WTC11 (cell line): Measurements from ENCODE around the gene LRRC8A. TPM values are rescaled to one million over a fixed set of nuclear protein-coding genes. Genes with fewer than 3 reads are reported as not detected.

Experiments used
- ATAC-seq: fragments of 200-7000 bp; cut with Tn5 transposase; 2 replicates; pipeline ENCODE4 v1.10.0; 2021; ENCODE audit warnings: mild to moderate bottlenecking, moderate library complexity
- CTCF ChIA-PET: fragments of 300-600 bp; sonication (Branson Sonifier 250); formaldehyde crosslinking; loops from one replicate; lab custom pipeline; 2021; ENCODE audit warnings: antibody characterized with exemption; lab: Charles Lee
- POLR2A ChIA-PET: fragments of 350-600 bp; sonication (Branson Sonifier 250); formaldehyde crosslinking; loops from one replicate; lab custom pipeline; 2021; ENCODE audit warnings: antibody characterized with exemption; lab: Charles Lee
- DNase-seq: peaks from one replicate; pipeline ENCODE4 v3.0.0; 2021; ENCODE audit warnings: low spot score
- H3K27ac Mint-ChIP-seq: 2 replicates; pipeline ENCODE4 v1.8.0; 2021; ENCODE audit warnings: mixed read lengths
- H3K27me3 Mint-ChIP-seq: 2 replicates; pipeline ENCODE4 v1.8.0; 2021; ENCODE audit warnings: low read depth, mild to moderate bottlenecking, moderate library complexity, mixed read lengths
- H3K36me3 Mint-ChIP-seq: 2 replicates; pipeline ENCODE4 v1.8.0; 2021; ENCODE audit warnings: mixed read lengths
- H3K4me1 Mint-ChIP-seq: 2 replicates; pipeline ENCODE4 v1.8.0; 2022; ENCODE audit warnings: mixed read lengths
- H3K4me3 Mint-ChIP-seq: 2 replicates; pipeline ENCODE4 v1.8.0; 2021; ENCODE audit warnings: mild to moderate bottlenecking, moderate library complexity, mixed read lengths
- H3K9me3 Mint-ChIP-seq: 2 replicates; pipeline ENCODE4 v1.8.0; 2021; ENCODE audit warnings: mixed read lengths
- CBFB ChIP-seq: sonication (generic); formaldehyde crosslinking; IDR thresholded peaks from 2 replicates; pipeline ENCODE4 v1.8.1; 2022; ENCODE audit warnings: mild to moderate bottlenecking, low read depth, missing genetic modification reagents
- ELF4 ChIP-seq: sonication (generic); formaldehyde crosslinking; IDR thresholded peaks from 2 replicates; pipeline ENCODE4 v1.8.1; 2022; ENCODE audit warnings: low read depth, mild to moderate bottlenecking, moderate library complexity, missing genetic modification reagents
- EMX1 ChIP-seq: fragments of 250-450 bp; sonication (Bioruptor Pico); IDR thresholded peaks from 2 replicates; pipeline ENCODE4 v1.8.0; 2021; ENCODE audit warnings: mild to moderate bottlenecking
- ESRRA ChIP-seq: sonication (generic); formaldehyde crosslinking; IDR thresholded peaks from 2 replicates; pipeline ENCODE4 v1.8.1; 2022; ENCODE audit warnings: mild to moderate bottlenecking, missing genetic modification reagents, borderline replicate concordance
- GABPB1 ChIP-seq: sonication (generic); formaldehyde crosslinking; IDR thresholded peaks from 2 replicates; pipeline ENCODE4 v1.8.1; 2023; ENCODE audit warnings: mild to moderate bottlenecking, missing genetic modification reagents
- JUN ChIP-seq: sonication (generic); formaldehyde crosslinking; IDR thresholded peaks from 2 replicates; pipeline ENCODE4 v1.8.0; 2023; ENCODE audit warnings: mild to moderate bottlenecking, missing genetic modification reagents
- NFATC4 ChIP-seq: fragments of 250-450 bp; sonication (Bioruptor Pico); IDR thresholded peaks from 2 replicates; pipeline ENCODE4 v1.9.0; 2021; ENCODE audit warnings: mild to moderate bottlenecking
- NR3C1 ChIP-seq: sonication (generic); formaldehyde crosslinking; conservative IDR thresholded peaks from 2 replicates; pipeline ENCODE4 v1.8.1; 2023; ENCODE audit warnings: low read depth, mild to moderate bottlenecking, missing genetic modification reagents
- RELA ChIP-seq: sonication (generic); formaldehyde crosslinking; IDR thresholded peaks from 2 replicates; pipeline ENCODE4 v1.8.1; 2022; ENCODE audit warnings: missing genetic modification reagents, mild to moderate bottlenecking, borderline replicate concordance
- RORB ChIP-seq: fragments of 250-450 bp; sonication (Bioruptor Pico); IDR thresholded peaks from 2 replicates; pipeline ENCODE4 v1.9.0; 2021; ENCODE audit warnings: mild to moderate bottlenecking
- SMAD3 ChIP-seq: sonication (generic); formaldehyde crosslinking; IDR thresholded peaks from 2 replicates; pipeline ENCODE4 v1.8.0; 2022; ENCODE audit warnings: missing genetic modification reagents, mild to moderate bottlenecking, borderline replicate concordance
- SMAD4 ChIP-seq: sonication (generic); formaldehyde crosslinking; IDR thresholded peaks from 2 replicates; pipeline ENCODE4 v1.8.0; 2022; ENCODE audit warnings: mild to moderate bottlenecking, missing genetic modification reagents
- TEAD1 ChIP-seq: sonication (generic); formaldehyde crosslinking; IDR thresholded peaks from 2 replicates; pipeline ENCODE4 v1.8.0; 2022; ENCODE audit warnings: mild to moderate bottlenecking, missing genetic modification reagents
- TEAD4 ChIP-seq: sonication (generic); formaldehyde crosslinking; IDR thresholded peaks from 2 replicates; pipeline ENCODE4 v1.8.0; 2022; ENCODE audit warnings: mild to moderate bottlenecking, missing genetic modification reagents
- ZNF232 ChIP-seq: sonication (generic); formaldehyde crosslinking; IDR thresholded peaks from 2 replicates; pipeline ENCODE4 v1.8.0; 2022; ENCODE audit warnings: mild to moderate bottlenecking, missing genetic modification reagents
- ZNF423 ChIP-seq: fragments of 250-450 bp; sonication (Bioruptor Pico); IDR thresholded peaks from 2 replicates; pipeline ENCODE4 v2.1.2; 2022; ENCODE audit warnings: mild to moderate bottlenecking, moderate library complexity
- total RNA-seq: library from RNA; stranded (reverse); gene quantifications from 3 replicates; pipeline ENCODE4 v1.2.3, GENCODE V29; 2021
- TF ChIP-seq, protein P1 (sequence below): sonication (generic); formaldehyde crosslinking; IDR thresholded peaks from 2 replicates; pipeline ENCODE4 v1.8.1; 2023; ENCODE audit warnings: mild to moderate bottlenecking, missing genetic modification reagents, moderate library complexity
- TF ChIP-seq, protein P2 (sequence below): fragments of 250-450 bp; sonication (Bioruptor Pico); conservative IDR thresholded peaks from 2 replicates; pipeline ENCODE4 v1.9.0; 2021; ENCODE audit warnings: mild to moderate bottlenecking
- TF ChIP-seq, protein P3 (sequence below): sonication (generic); formaldehyde crosslinking; IDR thresholded peaks from 2 replicates; pipeline ENCODE4 v1.8.0; 2022; ENCODE audit warnings: mild to moderate bottlenecking, missing genetic modification reagents
- TF ChIP-seq, protein P4 (sequence below): sonication (generic); formaldehyde crosslinking; conservative IDR thresholded peaks from 2 replicates; pipeline ENCODE4 v1.8.1; 2023; ENCODE audit warnings: mild to moderate bottlenecking, low read depth, missing genetic modification reagents, moderate library complexity
- TF ChIP-seq, protein P5 (sequence below): fragments of 250-450 bp; sonication (Bioruptor Pico); IDR thresholded peaks from 2 replicates; pipeline ENCODE4 v1.9.0; 2021; ENCODE audit warnings: moderate library complexity, mild to moderate bottlenecking, inconsistent platforms, borderline replicate concordance
- TF ChIP-seq, protein P6 (sequence below): sonication (generic); formaldehyde crosslinking; IDR thresholded peaks from 2 replicates; pipeline ENCODE4 v1.8.1; 2023; ENCODE audit warnings: mild to moderate bottlenecking, missing genetic modification reagents
- TF ChIP-seq, protein P7 (sequence below): sonication (generic); formaldehyde crosslinking; IDR thresholded peaks from 2 replicates; pipeline ENCODE4 v1.8.1; 2023; ENCODE audit warnings: mild to moderate bottlenecking, moderate library complexity, missing genetic modification reagents

LRRC8A gene
- total RNA-seq, 1 experiment from 2014 or later = 83.5 TPM

- POLR2A ChIA-PET = interaction anchor here (0.7 kb wide), 2 partner anchors 343 to 1688 kb away, joined by 3 to 5 read pairs; no protein-coding TSS in a partner anchor
- no peak for DNase-seq
- CTCF ChIA-PET = no interaction called here
- TF ChIP-seq, protein P1, sequence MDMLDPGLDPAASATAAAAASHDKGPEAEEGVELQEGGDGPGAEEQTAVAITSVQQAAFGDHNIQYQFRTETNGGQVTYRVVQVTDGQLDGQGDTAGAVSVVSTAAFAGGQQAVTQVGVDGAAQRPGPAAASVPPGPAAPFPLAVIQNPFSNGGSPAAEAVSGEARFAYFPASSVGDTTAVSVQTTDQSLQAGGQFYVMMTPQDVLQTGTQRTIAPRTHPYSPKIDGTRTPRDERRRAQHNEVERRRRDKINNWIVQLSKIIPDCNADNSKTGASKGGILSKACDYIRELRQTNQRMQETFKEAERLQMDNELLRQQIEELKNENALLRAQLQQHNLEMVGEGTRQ (CRISPR knock-in tag) = no peak
- TF ChIP-seq RORB (no peak), NFATC4 (CRISPR knock-in tag) (no peak), RELA (CRISPR knock-in tag) (no peak), JUN (no peak), ZNF232 (no peak), EMX1 (no peak), GABPB1 (no peak)
- TF ChIP-seq, protein P2, sequence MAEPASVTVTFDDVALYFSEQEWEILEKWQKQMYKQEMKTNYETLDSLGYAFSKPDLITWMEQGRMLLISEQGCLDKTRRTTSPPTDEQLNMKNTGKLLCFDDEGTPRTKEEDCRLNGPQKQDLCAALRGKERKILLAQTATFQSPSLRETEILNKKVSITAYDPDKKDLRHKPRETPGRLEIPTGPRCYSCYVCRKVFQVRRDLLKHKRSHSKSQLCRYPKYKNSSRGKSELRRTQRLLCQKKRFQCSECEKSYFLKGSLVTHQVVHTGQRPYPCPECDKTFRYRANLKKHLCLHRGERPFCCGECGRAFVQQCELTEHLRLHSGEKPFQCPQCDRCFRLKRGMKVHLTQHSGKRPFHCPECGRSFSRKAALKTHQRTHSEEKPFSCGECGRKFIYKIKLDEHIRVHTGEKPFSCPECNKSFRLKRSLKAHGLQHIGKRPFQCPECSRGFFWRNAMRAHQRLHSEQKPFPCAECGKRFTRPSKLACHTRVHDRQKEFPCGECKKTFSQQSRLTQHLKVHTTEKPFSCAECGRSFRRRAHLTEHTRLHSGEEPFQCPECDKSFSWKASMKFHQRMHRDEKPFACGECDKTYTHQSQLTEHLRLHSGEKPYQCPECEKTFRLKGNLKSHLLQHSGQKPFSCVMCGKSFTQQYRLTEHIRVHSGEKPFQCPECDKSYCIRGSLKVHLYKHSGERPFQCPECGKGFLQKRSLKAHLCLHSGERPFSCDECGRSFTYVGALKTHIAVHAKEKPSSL (CRISPR knock-in tag) = no peak
- TF ChIP-seq, protein P3, sequence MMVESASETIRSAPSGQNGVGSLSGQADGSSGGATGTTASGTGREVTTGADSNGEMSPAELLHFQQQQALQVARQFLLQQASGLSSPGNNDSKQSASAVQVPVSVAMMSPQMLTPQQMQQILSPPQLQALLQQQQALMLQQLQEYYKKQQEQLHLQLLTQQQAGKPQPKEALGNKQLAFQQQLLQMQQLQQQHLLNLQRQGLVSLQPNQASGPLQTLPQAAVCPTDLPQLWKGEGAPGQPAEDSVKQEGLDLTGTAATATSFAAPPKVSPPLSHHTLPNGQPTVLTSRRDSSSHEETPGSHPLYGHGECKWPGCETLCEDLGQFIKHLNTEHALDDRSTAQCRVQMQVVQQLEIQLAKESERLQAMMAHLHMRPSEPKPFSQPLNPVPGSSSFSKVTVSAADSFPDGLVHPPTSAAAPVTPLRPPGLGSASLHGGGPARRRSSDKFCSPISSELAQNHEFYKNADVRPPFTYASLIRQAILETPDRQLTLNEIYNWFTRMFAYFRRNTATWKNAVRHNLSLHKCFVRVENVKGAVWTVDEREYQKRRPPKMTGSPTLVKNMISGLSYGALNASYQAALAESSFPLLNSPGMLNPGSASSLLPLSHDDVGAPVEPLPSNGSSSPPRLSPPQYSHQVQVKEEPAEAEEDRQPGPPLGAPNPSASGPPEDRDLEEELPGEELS (CRISPR knock-in tag) = no peak
- TF ChIP-seq, protein P4, sequence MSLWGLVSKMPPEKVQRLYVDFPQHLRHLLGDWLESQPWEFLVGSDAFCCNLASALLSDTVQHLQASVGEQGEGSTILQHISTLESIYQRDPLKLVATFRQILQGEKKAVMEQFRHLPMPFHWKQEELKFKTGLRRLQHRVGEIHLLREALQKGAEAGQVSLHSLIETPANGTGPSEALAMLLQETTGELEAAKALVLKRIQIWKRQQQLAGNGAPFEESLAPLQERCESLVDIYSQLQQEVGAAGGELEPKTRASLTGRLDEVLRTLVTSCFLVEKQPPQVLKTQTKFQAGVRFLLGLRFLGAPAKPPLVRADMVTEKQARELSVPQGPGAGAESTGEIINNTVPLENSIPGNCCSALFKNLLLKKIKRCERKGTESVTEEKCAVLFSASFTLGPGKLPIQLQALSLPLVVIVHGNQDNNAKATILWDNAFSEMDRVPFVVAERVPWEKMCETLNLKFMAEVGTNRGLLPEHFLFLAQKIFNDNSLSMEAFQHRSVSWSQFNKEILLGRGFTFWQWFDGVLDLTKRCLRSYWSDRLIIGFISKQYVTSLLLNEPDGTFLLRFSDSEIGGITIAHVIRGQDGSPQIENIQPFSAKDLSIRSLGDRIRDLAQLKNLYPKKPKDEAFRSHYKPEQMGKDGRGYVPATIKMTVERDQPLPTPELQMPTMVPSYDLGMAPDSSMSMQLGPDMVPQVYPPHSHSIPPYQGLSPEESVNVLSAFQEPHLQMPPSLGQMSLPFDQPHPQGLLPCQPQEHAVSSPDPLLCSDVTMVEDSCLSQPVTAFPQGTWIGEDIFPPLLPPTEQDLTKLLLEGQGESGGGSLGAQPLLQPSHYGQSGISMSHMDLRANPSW (CRISPR knock-in tag) = no peak
- TF ChIP-seq, protein P5, sequence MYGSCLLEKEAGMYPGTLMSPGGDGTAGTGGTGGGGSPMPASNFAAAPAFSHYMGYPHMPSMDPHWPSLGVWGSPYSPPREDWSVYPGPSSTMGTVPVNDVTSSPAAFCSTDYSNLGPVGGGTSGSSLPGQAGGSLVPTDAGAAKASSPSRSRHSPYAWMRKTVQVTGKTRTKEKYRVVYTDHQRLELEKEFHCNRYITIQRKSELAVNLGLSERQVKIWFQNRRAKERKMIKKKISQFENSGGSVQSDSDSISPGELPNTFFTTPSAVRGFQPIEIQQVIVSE (CRISPR knock-in tag) = no peak
- TF ChIP-seq, all 79 proteins: peak for 0
- H3K4me1 Mint-ChIP-seq = peaks cover 10% of the 10 kb centered on the region
- no peak overlapping the region for H3K27ac Mint-ChIP-seq
- H3K36me3 Mint-ChIP-seq = peaks cover 17% of the 10 kb centered on the region
- ATAC-seq = no peak
- H3K27me3 Mint-ChIP-seq = no peaks in the 10 kb centered on the region
- no peaks in the 10 kb centered on the region for H3K9me3 Mint-ChIP-seq
- no peak overlapping the region for H3K4me3 Mint-ChIP-seq
These were observed 21.1 kb downstream of the LRRC8A start for GRCh38 chr9:128903079-128903461.

GRCh38 chr9:128903871-128904620 is 22.1 kb downstream of the LRRC8A start:
- CTCF ChIA-PET = no interaction called here
- Mint-ChIP-seq H3K36me3 (peaks cover 24% of the 10 kb centered on the region), H3K4me3 (no peak overlapping the region), H3K9me3 (no peaks in the 10 kb centered on the region), H3K27me3 (no peaks in the 10 kb centered on the region), H3K27ac (no peak overlapping the region), H3K4me1 (peaks cover 5% of the 10 kb centered on the region)
- DNase-seq (no peak), ATAC-seq (no peak)
- POLR2A ChIA-PET = interaction anchor here (0.7 kb wide), 2 partner anchors 342 to 1689 kb away, joined by 3 to 5 read pairs; no protein-coding TSS in a partner anchor
- TF ChIP-seq GABPB1 (no peak), ELF4 (no peak), TEAD4 (CRISPR knock-in tag) (no peak), NR3C1 (no peak), TEAD1 (CRISPR knock-in tag) (no peak), CBFB (no peak), ZNF423 (no peak), SMAD3 (no peak), SMAD4 (CRISPR knock-in tag) (no peak), ESRRA (no peak)
- TF ChIP-seq, protein P6, sequence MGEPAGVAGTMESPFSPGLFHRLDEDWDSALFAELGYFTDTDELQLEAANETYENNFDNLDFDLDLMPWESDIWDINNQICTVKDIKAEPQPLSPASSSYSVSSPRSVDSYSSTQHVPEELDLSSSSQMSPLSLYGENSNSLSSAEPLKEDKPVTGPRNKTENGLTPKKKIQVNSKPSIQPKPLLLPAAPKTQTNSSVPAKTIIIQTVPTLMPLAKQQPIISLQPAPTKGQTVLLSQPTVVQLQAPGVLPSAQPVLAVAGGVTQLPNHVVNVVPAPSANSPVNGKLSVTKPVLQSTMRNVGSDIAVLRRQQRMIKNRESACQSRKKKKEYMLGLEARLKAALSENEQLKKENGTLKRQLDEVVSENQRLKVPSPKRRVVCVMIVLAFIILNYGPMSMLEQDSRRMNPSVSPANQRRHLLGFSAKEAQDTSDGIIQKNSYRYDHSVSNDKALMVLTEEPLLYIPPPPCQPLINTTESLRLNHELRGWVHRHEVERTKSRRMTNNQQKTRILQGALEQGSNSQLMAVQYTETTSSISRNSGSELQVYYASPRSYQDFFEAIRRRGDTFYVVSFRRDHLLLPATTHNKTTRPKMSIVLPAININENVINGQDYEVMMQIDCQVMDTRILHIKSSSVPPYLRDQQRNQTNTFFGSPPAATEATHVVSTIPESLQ (CRISPR knock-in tag) = no peak
- TF ChIP-seq, protein P7, sequence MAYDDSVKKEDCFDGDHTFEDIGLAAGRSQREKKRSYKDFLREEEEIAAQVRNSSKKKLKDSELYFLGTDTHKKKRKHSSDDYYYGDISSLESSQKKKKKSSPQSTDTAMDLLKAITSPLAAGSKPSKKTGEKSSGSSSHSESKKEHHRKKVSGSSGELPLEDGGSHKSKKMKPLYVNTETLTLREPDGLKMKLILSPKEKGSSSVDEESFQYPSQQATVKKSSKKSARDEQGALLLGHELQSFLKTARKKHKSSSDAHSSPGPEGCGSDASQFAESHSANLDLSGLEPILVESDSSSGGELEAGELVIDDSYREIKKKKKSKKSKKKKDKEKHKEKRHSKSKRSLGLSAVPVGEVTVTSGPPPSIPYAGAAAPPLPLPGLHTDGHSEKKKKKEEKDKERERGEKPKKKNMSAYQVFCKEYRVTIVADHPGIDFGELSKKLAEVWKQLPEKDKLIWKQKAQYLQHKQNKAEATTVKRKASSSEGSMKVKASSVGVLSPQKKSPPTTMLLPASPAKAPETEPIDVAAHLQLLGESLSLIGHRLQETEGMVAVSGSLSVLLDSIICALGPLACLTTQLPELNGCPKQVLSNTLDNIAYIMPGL (CRISPR knock-in tag) = no peak
